ENCODE results near the gene GNB4.

GNB4 gene

DNA sequence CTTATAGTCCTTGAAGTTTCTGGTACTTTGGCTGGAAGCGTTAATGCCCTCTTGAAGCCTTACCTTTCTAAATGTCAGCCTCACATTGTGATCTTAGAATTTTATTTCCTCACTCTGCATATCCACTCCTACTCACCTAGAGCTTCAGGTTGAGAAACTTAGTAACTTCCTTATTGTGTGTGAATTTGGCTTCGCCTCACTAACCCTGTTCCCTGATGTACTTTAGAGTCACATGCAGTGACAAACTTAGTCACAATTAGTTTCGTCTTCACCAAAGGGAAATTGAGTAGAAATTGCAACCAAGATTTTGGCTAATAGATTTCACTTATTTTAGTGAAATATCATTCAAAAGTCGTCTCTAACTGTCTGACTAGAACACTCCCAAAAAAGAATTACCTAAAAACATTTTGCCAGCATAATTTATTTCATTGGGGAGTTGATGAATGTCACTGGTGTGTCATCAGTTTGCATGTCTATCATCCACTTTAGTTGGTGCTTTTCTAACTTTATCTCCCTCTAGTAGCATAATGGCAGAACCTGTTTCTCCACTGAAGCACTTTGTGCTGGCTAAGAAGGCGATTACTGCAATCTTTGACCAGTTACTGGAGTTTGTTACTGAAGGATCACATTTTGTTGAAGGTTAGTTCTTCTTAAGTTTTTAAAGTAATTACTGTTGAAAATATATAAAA is 102.8 kb downstream of the GNB4 start:
- no peak for DNase-seq

DNA sequence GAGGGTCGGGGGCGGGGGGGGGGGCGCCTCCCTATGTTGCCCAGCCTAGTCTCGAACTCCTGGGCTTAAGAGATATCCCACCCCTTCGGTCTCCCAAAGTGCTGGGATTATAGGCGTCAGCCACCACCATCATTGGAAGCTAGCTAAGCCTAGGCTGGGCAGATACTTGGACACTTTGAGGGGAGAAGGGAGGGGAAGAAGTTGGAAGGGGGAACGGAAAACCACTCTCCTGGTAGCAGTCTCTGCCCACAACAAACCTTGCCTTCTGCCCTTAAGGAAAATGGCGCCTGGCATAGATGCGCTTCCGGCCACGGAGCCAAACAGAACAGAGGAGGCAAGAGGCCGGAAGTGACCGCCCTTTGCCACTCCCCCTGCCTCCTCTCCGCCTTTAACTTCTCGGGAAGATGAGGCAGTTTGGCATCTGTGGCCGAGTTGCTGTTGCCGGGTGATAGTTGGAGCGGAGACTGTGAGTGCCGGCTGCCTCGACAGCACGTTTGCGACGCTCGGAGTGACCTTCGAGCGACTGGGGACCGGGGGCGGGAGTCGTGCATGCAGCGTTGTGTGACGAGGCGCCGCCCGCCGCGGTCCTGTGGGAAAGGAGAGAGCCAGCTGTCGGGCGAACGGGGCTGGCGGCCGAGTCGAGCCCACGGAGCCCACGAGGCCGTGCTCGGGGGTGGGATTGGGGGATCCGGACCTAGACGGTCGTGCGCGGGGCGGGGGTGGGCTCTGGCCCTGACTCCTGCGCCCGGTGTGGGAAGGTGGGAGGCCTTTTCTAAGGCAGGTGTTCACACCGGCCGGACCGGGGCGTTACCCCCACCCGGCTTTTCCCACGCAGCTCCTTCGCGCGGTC is 103.7 kb downstream of the GNB4 start, which contains the start of gene MFN1:
MFN1 (plus strand) TSS at position 365 of the 850 bp plus-strand sequence. CDS start 1,143 bp downstream, outside the sequence.
- peak; percentile 93 for DNase-seq

All from NCI-H1092 (cell line).